DOHH2 (cell line): ENCODE data around the gene ZC3H7A.

ENCODE experiments used
- CTCF ChIP-seq: fragments of 200-600 bp; sonication (generic); IDR thresholded peaks from one replicate; pipeline ENCODE4 v1.5.1; 2014; ENCODE audit warnings: antibody characterized with exemption, mild to moderate bottlenecking, low read depth, low read length; ENCODE audit not compliant: poor library complexity, severe bottlenecking
- EZH2phosphoT487 ChIP-seq: fragments of 200-600 bp; sonication (generic); IDR thresholded peaks from 2 replicates; pipeline ENCODE4 v1.6.1; 2017; ENCODE audit warnings: borderline replicate concordance, mild to moderate bottlenecking, antibody characterized with exemption, low read length, moderate library complexity, mixed read lengths

GRCh38 chr16:11719171-11719570 lies 77.9 kb downstream of the ZC3H7A start:
- TF ChIP-seq CTCF (no peak), EZH2phosphoT487 (no peak)
